Neural cell (in vitro differentiated cells): Measurements from ENCODE around the gene FAM216B. TPM values are rescaled to one million over a fixed set of nuclear protein-coding genes. Genes with fewer than 3 reads are reported as not detected.
"Not testable (repeated sequence)": the region's sequence is repeated elsewhere in the genome, so short reads cannot be mapped to it uniquely, and the experiment has no call there.

Experiments used
- H2AFZ ChIP-seq: fragments of 200-600, 300-800 bp; sonication (generic), shearing (Covaris generic); 2 replicates; pipeline ENCODE4 v1.6.0; 2014; ENCODE audit warnings: low read depth, mild to moderate bottlenecking, antibody characterized with exemption, low read length, moderate library complexity
- H3F3A ChIP-seq: fragments of 200-600 bp; shearing (Covaris generic); 2 replicates; pipeline ENCODE4 v1.6.1; 2016; ENCODE audit warnings: mild to moderate bottlenecking, moderate library complexity, mixed read lengths, antibody characterized with exemption, low read length; ENCODE audit not compliant: insufficient read depth, poor library complexity, severe bottlenecking
- H3K27ac ChIP-seq: fragments of 200-600, 300-800 bp; sonication (generic), shearing (Covaris generic); 2 replicates; pipeline ENCODE4 v1.5.1; 2014; ENCODE audit warnings: mild to moderate bottlenecking, low read length, moderate library complexity
- H3K27me3 ChIP-seq: fragments of 300-800, 200-600 bp; sonication (generic), shearing (Covaris generic); 2 replicates; pipeline ENCODE4 v1.6.0; 2014; ENCODE audit warnings: mild to moderate bottlenecking, low read depth, low read length, moderate library complexity; ENCODE audit not compliant: insufficient read depth
- H3K36me3 ChIP-seq: fragments of 300-800, 200-600 bp; sonication (generic), shearing (Covaris generic); 2 replicates; pipeline ENCODE4 v1.5.1; 2014; ENCODE audit warnings: mild to moderate bottlenecking, antibody characterized with exemption, low read length, moderate library complexity; ENCODE audit not compliant: insufficient read depth
- H3K4me2 ChIP-seq: fragments of 300-800, 200-600 bp; sonication (generic), shearing (Covaris generic); 2 replicates; pipeline ENCODE4 v1.6.0; 2014; ENCODE audit warnings: mild to moderate bottlenecking, low read length
- H3K4me3 ChIP-seq: fragments of 300-800, 200-600 bp; sonication (generic), shearing (Covaris generic); 2 replicates; pipeline ENCODE4 v1.5.1; 2014; ENCODE audit warnings: mild to moderate bottlenecking, low read length, moderate library complexity
- H3K79me2 ChIP-seq: fragments of 200-600 bp; shearing (Covaris generic); replicated peaks from 2 replicates; pipeline ENCODE4 v1.6.0; 2014; ENCODE audit warnings: mild to moderate bottlenecking, low read length, moderate library complexity; ENCODE audit not compliant: insufficient read depth
- H3K9ac ChIP-seq: fragments of 300-800, 200-600 bp; sonication (generic), shearing (Covaris generic); 2 replicates; pipeline ENCODE4 v1.6.1; 2016; ENCODE audit warnings: mild to moderate bottlenecking, low read length, mixed read lengths
- H3K9me2 ChIP-seq: fragments of 200-600 bp; shearing (Covaris generic); 2 replicates; pipeline ENCODE4 v1.6.1; 2016; ENCODE audit warnings: mild to moderate bottlenecking, low read length, mixed read lengths; ENCODE audit not compliant: insufficient read depth
- H3K9me3 ChIP-seq: fragments of 200-600, 300-800 bp; sonication (generic), shearing (Covaris generic); 2 replicates; pipeline ENCODE4 v1.6.1; 2016; ENCODE audit warnings: mild to moderate bottlenecking, mixed run types, low read length, moderate library complexity, mixed read lengths
- H4K20me1 ChIP-seq: fragments of 200-600 bp; shearing (Covaris generic); 2 replicates; pipeline ENCODE4 v1.6.1; 2016; ENCODE audit warnings: mild to moderate bottlenecking, mixed run types; ENCODE audit not compliant: insufficient read depth
- EP300 ChIP-seq: fragments of 450-650 bp; conservative IDR thresholded peaks from 2 replicates; pipeline ENCODE4 v1.6.1; 2014; ENCODE audit warnings: antibody characterized with exemption, mild to moderate bottlenecking, moderate library complexity; ENCODE audit not compliant: poor library complexity, severe bottlenecking
- EZH2 ChIP-seq: fragments of 200-600, 300-800 bp; shearing (Covaris generic), sonication (generic); IDR thresholded peaks from 2 replicates; pipeline ENCODE4 v1.6.1; 2014; ENCODE audit warnings: antibody characterized with exemption, low read length, borderline replicate concordance, mild to moderate bottlenecking; ENCODE audit not compliant: insufficient read depth, poor library complexity, severe bottlenecking
- MXI1 ChIP-seq: fragments of 450-650 bp; conservative IDR thresholded peaks from 2 replicates; pipeline ENCODE4 v1.6.1; 2014; ENCODE audit warnings: antibody characterized with exemption, mild to moderate bottlenecking; ENCODE audit not compliant: poor library complexity, severe bottlenecking
- POLR2AphosphoS5 ChIP-seq: IDR thresholded peaks from 2 replicates; pipeline ENCODE4 v1.6.1; 2012
- RAD21 ChIP-seq: fragments of 450-650 bp; conservative IDR thresholded peaks from 2 replicates; pipeline ENCODE4 v1.6.1; 2014; ENCODE audit warnings: antibody characterized with exemption, mild to moderate bottlenecking, moderate library complexity
- SMC3 ChIP-seq: fragments of 450-650 bp; conservative IDR thresholded peaks from 2 replicates; pipeline ENCODE4 v1.6.1; 2014; ENCODE audit warnings: antibody characterized with exemption, mild to moderate bottlenecking, moderate library complexity; ENCODE audit not compliant: poor library complexity
- TAF1 ChIP-seq: IDR thresholded peaks from 2 replicates; pipeline ENCODE4 v1.6.1; 2012; ENCODE audit warnings: low read depth
- polyA plus RNA-seq: library from polyadenylated mRNA; depleted of rRNA; stranded (reverse); fragments of >200 nt; gene quantifications from 2 replicates; pipeline ENCODE4 v1.2.3, GENCODE V29; 2014
- TF ChIP-seq, protein P1 (sequence below): IDR thresholded peaks from 2 replicates; pipeline ENCODE4 v1.6.1; 2012; ENCODE audit warnings: borderline replicate concordance
- TF ChIP-seq, protein P2 (sequence below): fragments of 450-650 bp; IDR thresholded peaks from 2 replicates; pipeline ENCODE4 v1.5.1; 2014; ENCODE audit warnings: antibody characterized with exemption, mild to moderate bottlenecking, moderate library complexity; ENCODE audit not compliant: poor library complexity, severe bottlenecking

Gene FAM216B
- polyA plus RNA-seq, 1 donor from 2014 or later: not detected

DNA sequence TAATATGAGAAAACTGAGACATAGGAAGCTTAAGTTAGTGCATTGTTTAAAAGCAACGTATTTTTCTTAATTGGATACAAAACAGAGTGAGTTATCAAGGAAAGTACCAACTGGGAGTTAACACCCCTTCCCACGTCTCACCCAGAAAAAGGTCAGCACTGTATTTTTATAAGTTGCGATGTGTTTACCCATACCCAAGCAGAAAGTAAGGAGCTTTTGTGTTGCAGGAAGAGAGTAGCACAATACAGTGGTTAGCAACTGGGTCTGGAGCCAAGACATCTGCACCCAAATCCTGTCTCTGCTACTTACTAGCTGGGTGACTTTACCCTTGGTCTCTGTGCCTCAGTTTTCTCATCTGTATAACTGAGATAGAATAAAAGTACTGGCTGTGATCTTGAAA is 34.3 kb downstream of the FAM216B start:
- TF ChIP-seq SMC3: no peak
- TF ChIP-seq EZH2: no peak
- TF ChIP-seq TAF1: no peak
- TF ChIP-seq RAD21: no peak
- no peaks in the 10 kb centered on the region for H3K79me2 ChIP-seq
- H4K20me1 ChIP-seq: no peaks in the 10 kb centered on the region
- no peak overlapping the region for H3K4me3 ChIP-seq
- H3K9me2 ChIP-seq: no peaks in the 10 kb centered on the region
- no peak overlapping the region for H3K27ac ChIP-seq
- H3F3A ChIP-seq: no peaks in the 10 kb centered on the region
- H3K36me3 ChIP-seq: no peaks in the 10 kb centered on the region
- H3K9me3 ChIP-seq: peaks cover 3% of the 10 kb centered on the region
- no peak overlapping the region for H3K4me2 ChIP-seq
- no peak overlapping the region for H2AFZ ChIP-seq
- no peak overlapping the region for H3K9ac ChIP-seq
- H3K27me3 ChIP-seq: no peaks in the 10 kb centered on the region

DNA sequence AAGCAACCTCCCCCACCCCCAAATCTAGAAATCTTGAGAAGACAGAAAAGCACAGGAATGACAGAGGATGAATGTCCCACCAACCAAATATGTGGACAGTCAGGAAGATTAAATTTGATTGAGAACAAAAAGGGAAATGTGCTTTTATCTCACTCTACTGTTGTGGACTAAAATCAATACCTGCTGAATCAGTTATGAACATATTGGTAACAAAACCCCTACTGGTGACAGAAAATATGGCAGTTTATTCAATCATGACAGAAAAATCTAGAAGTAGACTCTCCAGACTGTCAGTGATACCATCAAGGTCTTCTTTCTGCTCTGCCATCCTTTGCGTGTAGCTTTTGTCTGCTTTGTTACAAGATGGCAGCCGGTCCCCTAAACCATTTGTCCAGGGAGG is 35.2 kb downstream of the FAM216B start:
- Histone ChIP-seq H3K4me2 (no peak overlapping the region), H3K9me2 (no peaks in the 10 kb centered on the region), H3K36me3 (no peaks in the 10 kb centered on the region), H4K20me1 (no peaks in the 10 kb centered on the region), H3K79me2 (no peaks in the 10 kb centered on the region), H3K9me3 (peaks cover 3% of the 10 kb centered on the region), H3F3A (no peaks in the 10 kb centered on the region), H3K9ac (no peak overlapping the region), H3K27me3 (no peaks in the 10 kb centered on the region), H3K4me3 (no peak overlapping the region), H3K27ac (no peak overlapping the region), H2AFZ (no peak overlapping the region)
- TF ChIP-seq POLR2AphosphoS5: no peak
- TF ChIP-seq EP300: no peak
- TF ChIP-seq RAD21: no peak
- no peak for TF ChIP-seq MXI1
- TF ChIP-seq, protein P1, sequence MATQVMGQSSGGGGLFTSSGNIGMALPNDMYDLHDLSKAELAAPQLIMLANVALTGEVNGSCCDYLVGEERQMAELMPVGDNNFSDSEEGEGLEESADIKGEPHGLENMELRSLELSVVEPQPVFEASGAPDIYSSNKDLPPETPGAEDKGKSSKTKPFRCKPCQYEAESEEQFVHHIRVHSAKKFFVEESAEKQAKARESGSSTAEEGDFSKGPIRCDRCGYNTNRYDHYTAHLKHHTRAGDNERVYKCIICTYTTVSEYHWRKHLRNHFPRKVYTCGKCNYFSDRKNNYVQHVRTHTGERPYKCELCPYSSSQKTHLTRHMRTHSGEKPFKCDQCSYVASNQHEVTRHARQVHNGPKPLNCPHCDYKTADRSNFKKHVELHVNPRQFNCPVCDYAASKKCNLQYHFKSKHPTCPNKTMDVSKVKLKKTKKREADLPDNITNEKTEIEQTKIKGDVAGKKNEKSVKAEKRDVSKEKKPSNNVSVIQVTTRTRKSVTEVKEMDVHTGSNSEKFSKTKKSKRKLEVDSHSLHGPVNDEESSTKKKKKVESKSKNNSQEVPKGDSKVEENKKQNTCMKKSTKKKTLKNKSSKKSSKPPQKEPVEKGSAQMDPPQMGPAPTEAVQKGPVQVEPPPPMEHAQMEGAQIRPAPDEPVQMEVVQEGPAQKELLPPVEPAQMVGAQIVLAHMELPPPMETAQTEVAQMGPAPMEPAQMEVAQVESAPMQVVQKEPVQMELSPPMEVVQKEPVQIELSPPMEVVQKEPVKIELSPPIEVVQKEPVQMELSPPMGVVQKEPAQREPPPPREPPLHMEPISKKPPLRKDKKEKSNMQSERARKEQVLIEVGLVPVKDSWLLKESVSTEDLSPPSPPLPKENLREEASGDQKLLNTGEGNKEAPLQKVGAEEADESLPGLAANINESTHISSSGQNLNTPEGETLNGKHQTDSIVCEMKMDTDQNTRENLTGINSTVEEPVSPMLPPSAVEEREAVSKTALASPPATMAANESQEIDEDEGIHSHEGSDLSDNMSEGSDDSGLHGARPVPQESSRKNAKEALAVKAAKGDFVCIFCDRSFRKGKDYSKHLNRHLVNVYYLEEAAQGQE: no peak
- TF ChIP-seq TAF1: no peak
- no peak for TF ChIP-seq EZH2
- no peak for TF ChIP-seq SMC3
- TF ChIP-seq, protein P2, sequence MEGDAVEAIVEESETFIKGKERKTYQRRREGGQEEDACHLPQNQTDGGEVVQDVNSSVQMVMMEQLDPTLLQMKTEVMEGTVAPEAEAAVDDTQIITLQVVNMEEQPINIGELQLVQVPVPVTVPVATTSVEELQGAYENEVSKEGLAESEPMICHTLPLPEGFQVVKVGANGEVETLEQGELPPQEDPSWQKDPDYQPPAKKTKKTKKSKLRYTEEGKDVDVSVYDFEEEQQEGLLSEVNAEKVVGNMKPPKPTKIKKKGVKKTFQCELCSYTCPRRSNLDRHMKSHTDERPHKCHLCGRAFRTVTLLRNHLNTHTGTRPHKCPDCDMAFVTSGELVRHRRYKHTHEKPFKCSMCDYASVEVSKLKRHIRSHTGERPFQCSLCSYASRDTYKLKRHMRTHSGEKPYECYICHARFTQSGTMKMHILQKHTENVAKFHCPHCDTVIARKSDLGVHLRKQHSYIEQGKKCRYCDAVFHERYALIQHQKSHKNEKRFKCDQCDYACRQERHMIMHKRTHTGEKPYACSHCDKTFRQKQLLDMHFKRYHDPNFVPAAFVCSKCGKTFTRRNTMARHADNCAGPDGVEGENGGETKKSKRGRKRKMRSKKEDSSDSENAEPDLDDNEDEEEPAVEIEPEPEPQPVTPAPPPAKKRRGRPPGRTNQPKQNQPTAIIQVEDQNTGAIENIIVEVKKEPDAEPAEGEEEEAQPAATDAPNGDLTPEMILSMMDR: no peak

DNA sequence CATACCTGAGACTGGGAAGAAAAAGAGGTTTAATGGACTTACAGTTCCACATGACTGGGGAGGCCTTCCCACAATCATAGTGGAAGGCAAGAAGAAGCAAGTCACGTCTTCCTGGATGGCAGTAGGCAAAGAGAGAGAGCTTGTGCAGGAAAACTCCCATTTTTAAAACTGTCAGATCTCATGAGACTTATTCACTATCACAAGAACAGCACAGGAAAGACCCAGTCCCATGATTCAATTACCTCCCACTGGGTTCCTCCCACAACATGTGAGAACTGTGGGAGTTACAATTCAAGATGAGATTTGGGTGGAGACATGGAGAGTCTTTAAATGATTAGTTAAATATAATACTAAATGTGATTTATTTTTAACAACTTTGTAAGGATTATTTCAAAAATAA is 38.3 kb downstream of the FAM216B start:
- H3K27me3 ChIP-seq, H3K79me2 ChIP-seq, H3K9me2 ChIP-seq, H3K9me3 ChIP-seq, H3F3A ChIP-seq, H3K4me2 ChIP-seq, H4K20me1 ChIP-seq, H3K36me3 ChIP-seq, H3K4me3 ChIP-seq, H3K27ac ChIP-seq, H3K9ac ChIP-seq, H2AFZ ChIP-seq: not testable (repeated sequence)
